ENCODE results near the gene PPP2R2C.

The PPP2R2C gene

DNA sequence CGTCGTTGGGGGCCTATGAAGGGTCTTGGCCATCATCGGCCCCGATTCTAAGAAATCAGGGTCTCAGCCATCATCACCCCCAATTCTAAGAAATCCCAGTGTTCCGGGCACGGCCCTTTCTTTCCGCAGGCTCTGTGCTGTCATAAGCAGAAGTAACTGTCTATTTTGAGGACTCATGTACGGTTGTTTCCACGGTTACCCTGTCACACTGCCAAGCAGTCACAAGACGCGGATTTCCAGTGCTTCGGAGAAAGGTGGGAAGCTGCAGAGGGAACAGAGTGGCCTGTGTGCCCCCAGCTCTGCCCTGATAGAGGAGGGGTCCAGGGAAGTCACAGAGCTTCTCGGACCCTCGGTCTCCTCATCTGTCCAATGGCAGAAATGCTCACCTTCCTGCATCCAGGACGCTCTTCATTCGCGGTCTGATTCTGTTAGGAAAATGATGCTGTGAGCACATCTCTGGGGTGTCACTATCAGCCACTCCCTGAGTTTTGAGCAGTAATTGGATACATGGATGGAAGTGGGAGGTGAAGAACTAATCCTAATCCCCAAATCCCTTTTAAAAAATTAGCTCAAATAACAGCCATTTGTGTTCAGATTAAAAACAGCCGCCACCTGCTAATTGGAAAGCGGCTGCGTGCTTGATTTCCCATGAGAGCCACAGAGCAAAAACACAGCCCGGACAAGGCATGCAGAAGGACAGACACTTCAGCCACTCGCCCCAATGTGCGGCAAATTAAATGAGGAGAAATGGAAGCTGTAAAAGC is 129.7 kb downstream of the PPP2R2C start:
- DNase-seq (ENCODE audit: low read depth), result no peak

DNA sequence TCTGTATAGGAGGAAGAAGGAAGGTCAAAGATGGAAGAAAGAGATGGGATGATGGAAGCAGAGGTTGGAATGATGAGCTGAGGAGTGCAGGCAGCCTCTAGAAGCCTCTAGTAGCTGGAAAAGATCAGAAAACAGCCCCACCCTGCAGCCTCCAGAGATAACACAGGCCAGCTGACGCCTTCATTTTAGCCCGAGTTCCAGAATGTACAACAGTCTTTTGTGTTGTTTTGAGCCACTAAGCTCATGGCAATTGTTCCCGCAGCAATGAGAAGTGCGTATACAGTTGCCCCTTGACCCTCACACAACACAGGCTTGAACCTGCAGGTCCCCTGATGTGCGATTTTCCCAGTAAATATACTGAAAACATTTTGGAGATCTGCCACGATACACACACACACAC is 130.7 kb downstream of the PPP2R2C start:
- no peak for DNase-seq (ENCODE audit: low read depth)

DNA sequence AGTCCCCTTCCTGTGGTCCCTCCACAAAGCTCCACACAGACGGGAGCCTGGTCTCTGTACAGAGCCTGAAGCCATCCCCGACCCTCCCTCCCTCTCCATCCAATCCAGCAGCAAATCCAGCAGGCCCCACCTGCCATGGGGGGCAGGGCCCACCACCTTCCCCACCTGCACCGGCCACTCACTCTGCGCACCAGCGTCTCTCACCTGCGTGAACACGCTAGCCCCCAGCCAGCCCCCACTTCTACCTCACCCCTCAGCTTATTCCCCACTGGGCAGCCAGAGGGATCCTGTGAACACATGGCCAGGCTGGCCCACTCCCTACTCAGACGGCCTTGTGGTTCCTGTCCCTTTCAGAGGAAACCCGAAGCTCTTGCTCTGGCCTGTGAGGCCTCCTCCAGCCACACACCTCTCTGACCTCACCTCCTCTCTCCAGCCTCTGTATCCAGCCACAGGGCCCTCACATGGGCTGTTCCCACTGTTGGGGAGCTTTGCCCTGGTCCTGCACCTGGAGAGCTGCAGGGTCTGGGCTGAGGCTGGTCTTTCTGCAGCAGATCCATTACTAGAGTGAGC is 131.9 kb downstream of the PPP2R2C start:
- no peak for DNase-seq (ENCODE audit: low read depth)

DNA sequence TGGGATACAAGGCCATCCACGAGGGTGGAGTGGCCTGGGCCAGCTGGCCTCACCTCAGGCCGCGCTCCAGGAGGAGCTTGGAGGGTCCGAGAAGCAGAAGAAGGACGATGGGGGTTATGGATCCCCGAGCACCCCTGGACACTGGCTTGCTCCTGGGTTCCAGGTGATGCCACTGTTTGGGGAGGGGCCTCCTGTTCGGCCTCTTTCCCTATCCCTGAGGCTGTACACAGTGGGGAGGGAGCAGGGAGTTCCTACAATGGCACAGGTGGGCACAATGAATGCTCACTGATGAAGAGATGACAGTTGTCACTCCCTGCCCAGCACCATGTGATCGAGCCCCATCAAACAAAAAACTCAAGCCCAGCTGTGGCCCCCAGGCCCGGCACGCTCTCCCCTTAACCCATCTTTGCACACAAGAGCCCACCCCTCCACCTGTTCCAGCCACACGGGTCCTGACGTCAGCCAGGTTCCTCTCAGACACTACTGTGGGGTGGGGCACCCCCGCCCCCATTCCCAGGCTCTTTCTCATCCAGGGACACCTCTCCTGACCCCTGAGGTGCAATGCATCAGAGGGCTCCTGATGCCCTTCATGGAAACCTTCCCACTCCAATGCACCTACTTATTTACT is 132.5 kb downstream of the PPP2R2C start:
- DNase-seq (ENCODE audit: low read depth), result no peak

DNA sequence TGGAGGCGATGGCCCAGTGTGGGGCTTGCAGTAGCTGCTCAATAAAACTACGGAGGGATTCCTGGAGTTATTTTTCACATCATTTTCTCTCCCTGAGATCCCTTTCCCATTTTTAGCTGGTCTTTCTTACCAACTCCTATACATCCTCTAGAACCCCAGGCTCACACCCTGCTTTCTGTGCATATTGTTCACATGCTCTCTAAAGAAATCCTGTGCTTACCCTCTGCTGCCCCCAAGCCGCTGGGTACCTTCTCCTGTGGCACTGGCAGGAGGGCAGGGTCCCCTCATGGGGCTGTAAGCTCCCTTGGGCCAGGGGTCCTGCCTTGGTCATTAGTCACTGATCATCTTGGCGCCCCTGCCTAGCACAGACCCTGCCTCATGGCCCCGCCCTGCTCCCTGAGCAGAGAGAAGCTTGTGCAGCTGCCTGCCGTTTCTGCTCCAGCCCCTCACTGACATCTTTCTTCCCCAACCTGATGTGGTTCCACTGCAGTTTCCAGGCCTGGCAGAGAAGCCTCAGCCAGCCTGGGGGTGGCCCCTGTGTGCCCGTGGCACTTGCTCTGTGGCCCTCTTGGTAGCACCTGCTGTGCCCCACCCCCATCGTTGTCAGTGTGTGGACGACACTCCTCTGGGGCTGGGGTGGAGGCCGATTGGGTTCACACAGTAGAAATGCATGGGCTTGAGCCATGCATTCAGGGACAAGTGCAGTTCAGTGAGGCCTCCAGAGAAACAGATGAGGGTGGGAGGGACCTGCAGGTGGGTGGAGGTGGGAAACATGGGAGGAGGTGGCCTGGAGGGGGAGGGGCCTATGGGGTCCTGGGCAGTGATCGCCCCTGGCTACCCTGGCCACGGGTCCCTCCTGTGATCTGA is 133.2 kb downstream of the PPP2R2C start:
- no peak for DNase-seq (ENCODE audit: low read depth)

DNA sequence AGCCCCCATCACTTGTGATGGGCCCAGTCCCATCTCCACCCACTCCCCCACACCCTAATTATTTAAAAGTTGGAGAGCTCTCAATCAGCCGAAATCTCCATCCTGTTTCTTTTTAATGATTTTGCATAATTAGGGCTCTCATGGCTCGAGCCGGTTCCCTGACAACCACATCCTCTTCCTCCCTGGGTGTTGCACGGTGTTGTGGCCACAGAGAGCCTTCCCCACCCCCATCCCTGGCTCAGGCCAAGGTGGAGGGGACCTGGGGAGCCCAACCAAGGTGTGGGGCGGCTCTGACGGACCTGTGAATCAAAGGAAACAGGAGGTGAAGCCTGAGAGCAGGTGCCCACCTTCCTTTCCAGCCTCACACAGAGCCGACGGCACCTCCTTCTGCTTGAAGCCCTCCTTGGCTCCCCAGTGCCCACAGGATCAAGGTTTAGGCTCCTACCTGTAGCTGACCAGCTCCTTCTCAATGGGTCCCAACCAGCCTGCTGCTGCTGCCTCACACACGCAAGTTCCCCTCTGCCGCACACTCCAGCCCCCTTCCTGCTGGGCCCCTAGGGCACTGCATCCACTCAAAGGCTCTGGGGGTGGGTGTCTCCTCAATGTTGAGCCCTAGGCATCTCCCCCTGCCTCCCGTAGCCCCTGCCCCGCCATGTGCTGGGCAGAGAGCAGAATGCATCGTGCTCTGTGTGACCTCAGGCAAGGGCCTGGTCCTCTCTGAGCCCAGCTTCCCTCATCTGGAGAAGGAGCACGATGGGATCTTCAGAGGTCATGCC is 134.1 kb downstream of the PPP2R2C start:
- no peak for DNase-seq (ENCODE audit: low read depth)

DNA sequence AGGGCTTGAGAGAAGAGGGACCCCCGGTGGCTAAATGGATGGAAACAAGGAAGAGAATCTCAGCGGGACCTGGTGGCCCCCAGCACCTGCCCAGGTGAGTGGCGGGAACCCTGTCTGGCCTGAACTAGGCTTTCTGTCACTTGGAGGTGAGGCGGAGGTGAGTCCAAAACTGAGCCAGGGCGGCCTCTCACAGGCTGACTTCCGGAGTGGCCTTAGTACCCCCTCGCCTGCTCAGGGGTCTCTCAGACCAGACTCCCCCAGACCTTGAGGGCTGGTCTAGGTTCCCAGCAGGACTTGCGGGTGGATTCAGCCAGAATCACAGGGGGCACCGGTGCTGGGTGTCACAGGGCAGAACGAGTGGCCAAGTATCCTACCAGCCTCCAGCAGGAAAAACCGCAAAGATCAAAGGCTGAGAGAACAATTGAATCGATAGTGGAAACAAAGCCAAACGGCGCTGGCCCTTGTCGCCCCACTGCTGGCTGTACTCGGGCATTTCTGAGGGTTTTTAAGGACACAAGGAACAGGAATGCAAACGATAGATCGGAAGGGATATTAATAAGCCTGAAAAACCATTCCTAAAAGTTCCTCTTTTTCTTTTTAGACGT is 135.0 kb downstream of the PPP2R2C start:
- DNase-seq (ENCODE audit: low read depth), result no peak

DNA sequence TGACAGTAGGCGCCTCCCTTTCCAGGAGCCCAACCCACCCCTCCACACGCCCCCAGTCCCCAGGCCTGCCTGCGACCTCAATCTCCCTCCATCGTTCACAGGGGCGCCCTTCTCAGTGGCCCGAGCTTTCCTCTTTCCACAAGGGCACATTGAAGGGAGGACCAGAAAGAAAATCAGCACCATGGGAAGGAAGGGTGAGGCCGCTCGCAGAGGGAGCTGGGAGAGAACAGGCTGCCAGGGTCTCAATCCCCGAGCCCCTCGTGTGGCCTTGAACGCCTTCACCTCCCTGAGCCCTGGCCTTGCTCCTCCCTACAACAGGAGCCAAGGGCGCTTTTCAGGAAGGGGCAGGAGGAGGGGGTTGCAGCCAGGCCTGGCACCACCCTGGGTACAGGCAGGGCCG is 136.2 kb downstream of the PPP2R2C start:
- no peak for DNase-seq (ENCODE audit: low read depth)

DNA sequence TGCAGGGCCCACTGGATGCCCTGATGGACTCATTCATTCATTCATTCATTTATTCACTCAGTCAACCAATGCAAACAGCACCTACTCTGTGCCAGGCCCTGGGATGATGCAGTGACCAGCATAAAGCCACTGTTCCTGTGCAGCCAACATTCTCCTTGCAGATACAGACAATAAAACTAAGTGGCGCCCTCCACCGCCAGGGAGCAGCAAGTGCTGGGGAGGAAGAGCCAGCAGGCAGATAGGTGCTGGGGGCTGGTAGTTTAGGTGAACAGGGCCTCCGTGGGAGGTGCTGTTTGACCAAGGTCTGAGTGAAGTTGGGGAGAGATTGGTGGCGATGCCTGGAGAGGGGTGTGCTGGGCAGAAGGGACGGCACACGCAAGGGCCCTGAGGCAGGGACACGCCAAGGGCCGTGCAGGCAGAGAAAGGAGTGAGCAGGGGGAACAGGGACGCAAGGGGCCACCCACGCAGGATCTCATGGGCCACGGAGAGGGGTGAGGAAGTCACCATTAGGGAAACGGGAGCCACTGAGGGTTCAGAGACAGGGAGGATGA is 137.3 kb downstream of the PPP2R2C start:
- no peak for DNase-seq (ENCODE audit: low read depth)

DNA sequence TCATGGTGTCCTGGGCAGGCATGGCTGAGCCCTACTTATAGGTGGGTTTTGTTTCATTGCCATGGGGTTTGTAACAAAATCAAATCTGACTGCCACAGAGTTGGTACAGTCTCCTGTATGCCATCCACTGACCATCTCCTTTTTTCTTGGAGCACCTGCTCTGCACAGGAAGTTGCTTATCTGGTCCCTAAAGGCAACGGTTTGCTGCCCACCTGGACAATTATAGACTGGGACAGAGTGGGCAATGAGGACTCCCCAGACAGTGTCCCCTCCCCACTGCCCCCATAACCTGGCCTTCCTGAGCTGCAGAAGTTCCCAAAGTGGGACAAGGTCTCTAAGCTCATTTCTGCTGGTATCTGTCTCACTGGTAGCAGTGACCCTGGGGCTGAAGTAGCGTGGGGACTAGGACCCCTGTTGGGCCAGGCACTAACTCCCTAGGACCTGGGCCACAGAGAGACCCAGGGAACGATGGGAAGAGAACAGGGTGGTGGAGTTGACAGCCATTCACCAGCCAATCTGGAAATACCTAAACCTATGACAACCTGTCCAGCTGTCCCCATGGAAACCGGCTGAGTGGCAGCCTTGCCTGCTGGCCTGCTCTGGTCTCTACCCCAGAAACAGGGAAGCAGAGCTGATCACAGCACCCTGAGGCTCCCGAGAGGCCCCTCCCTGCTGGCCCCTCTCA is 138.1 kb downstream of the PPP2R2C start:
- DNase-seq (ENCODE audit: low read depth), result no peak

DNA sequence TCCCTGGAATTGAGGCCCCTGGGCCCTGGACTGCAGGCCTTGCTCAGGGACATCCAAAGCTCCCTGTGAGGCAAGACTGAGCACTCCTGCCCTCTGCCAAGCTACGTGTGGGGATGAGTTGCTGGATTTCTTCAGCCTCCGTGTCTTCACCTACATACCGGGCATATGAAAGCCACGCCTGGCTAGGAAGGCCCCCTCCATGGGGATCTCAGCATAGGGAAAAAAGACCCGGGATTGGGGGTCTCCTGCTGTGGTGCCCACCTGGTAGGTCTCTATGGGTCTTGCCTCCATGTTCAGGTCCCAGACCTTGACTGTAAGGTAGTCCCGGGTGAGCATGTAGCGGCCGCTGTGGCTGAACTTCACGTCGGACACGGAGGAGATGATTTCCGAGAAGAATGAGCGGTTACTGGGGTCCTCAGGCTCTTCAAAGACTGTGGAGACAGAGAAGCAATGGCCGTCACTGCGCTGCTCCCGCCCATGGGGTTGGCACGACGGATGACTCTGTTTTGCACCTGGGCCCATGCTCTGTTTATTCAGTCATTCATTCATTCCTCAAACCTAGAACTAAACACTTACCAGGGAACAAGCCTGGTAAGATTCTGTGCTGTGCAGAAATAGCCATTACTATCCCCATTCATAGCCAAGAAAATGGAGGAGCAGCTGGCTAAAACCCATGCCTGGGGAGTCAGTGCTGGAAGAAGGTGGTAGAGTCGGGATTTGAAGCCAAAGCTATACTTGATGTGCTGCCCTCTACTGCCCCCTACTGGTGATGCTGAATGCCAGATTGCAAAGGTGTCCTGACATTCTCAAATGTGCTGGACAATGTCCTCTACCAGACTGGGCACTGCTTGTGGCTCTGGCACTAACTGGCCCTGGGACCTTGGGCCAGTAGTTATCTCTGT is 138.9 kb downstream of the PPP2R2C start:
- no peak for DNase-seq (ENCODE audit: low read depth)

DNA sequence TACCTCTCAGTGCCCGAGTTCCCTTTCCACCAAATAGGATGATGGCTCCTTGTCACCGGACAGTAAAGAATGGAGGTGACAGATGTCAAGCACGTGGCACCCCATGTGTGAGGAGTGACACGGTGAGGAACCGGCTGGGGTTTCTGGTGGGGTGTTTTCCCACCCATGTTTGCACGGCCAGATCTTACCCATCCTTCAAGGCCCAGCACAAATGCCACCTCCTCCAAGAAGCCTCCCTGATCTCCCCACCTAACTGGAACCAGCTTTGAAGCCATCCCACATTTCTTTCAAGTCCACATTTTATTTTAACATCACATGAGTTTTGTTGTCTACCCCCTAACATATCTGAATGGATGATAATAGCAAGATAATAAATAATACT is 139.8 kb downstream of the PPP2R2C start:
- DNase-seq (ENCODE audit: low read depth), result no peak

DNA sequence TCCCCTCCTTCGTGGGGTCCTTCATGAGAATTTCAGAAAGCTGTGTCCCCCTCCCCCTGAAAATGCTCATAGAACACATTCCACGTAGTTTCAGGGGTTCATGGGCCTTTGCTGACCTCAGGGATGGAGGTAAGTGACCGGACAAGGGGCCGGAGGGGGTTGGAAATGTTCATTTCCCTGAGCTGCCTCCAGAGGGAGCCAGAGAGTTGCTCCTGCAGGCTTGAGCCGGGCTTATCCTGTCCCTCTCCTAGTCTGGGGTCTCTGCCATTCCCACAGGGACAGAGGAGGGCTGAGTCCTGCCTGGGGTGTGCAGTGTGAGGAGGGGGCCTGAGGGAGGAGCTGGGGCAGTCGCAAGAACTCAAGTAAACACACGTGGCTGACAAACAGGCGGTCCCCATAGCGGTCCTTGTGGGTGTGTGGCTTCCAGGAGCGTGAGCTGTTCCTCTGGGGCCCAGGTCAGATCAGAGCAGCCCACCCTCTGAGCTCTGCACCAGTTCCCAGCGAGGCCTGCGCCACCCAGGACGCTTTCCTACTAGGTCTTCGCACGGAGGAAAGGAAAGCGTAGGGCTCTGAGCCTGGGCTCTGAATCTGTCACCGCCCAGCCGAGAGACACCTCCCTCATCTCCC is 140.3 kb downstream of the PPP2R2C start:
- DNase-seq (ENCODE audit: low read depth), result no peak

DNA sequence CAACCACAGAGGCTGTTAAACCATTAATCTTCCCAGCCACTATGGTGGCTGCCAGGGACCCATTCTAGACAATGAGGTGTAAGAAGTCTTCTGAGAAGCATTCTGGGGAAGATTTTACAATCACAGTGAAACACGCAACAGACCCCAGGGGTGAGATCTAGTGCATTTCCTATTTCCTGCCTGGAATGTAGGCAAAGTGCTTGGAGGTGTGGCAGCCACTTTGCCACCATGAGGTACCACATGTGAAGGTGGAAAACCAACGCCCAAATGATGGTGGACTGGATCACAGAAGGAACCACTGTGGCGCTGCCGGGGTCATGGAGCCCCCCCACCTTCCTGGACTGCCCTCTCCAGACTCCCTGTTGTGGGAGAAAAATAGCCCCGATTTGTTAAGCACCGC is 140.9 kb downstream of the PPP2R2C start:
- no peak for DNase-seq (ENCODE audit: low read depth)

DNA sequence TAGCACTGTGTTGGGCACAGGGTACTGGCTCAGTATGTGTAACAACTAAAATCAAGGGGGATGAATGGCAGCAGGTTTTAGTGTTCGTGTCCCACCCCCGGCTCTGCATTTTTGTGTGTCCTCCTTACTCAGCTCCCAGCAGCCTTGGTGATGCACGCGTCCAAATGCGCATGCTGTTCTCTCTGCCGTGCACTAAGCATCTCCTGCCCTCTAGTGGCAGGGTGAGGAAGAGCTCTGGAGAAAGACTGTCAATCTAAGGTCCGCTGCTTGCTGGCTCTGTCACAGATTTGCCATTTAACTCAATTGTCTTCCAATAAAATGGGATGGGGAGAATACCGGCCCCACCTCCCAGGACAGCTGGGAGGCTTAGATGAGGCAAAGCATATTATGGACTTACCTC is 141.4 kb downstream of the PPP2R2C start:
- no peak for DNase-seq (ENCODE audit: low read depth)

DNA sequence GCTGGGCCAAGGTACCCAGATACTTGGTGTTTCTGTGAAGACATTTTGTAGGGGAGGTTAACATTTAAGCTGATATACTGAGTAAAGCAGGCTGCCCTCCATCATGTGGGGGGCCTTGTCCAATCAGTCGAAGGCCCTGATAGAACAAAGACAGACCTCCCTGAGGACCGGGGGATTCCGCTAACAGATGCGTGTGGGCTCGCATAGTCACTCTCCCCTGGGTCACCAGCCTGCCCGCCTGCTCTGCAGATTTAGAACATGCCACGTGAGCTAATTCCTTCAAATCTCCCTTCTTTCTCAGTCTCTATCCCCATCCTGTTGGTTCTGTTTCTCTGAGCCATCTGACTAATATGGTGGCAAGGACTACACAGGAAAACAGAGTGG is 142.0 kb downstream of the PPP2R2C start:
- DNase-seq (ENCODE audit: low read depth), result no peak

DNA sequence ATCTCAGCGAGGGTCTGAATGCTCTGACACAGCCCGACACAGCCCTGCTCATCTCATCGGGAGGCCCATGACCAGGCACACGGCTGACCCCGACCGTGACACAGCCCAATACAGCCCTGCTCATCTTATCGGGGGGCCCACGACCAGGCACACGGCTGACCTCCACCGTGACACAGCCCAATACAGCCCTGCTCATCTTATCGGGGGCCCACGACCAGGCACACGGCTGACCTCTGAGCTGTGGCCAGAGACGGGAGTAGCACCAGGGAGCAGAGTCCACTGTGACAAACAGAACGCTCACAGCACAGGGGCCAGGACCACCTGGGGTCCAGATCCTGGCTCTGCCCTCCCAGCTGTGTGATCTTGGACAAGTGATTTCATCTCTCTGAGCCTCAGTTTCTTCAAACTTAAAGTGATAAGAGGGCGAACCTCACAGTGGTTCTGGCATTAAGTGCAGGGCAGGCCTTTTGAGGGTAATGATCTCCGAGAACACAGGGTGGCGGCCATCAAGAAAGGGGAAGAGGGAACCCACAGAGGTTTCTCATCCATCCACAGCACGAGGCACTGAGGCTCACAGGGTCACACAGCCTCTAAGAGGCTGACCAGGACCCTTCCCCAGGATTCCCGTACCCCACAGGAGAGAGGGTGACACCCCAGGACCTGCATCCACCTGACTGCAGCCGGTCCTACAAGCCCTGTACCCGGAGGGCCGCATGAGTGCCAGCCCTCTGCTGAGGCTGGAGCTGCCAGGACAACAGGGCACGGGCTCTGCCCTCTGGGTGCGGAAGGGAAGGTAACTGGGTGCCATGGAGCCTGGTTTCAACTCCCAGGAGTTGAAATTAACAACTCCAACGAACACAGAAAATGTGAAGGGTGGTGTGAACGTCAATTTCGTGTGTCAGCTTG is 142.7 kb downstream of the PPP2R2C start:
- DNase-seq (ENCODE audit: low read depth), result no peak

DNA sequence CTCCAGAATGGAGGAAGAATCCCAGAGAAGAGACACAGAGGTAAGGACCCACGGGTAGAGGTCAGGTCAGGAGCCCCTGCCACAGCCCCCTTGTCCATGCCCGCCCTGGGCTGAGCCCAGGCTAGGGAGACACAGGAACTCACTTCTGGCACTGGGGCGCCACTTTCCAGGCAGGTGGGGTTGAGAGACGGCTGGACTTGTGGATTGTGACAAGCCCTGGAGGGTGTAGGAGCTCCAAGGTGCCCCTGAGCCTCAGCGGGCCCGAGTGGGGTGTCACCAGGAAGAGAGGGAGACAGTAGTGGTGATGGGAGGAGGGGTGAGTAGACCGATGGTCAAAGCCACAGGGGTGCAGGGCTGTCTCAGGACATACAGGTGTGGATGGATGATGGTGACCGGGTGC is 143.9 kb downstream of the PPP2R2C start:
- no peak for DNase-seq (ENCODE audit: low read depth)
